ENCODE measurements around the gene FZD8.

FZD8 gene

DNA sequence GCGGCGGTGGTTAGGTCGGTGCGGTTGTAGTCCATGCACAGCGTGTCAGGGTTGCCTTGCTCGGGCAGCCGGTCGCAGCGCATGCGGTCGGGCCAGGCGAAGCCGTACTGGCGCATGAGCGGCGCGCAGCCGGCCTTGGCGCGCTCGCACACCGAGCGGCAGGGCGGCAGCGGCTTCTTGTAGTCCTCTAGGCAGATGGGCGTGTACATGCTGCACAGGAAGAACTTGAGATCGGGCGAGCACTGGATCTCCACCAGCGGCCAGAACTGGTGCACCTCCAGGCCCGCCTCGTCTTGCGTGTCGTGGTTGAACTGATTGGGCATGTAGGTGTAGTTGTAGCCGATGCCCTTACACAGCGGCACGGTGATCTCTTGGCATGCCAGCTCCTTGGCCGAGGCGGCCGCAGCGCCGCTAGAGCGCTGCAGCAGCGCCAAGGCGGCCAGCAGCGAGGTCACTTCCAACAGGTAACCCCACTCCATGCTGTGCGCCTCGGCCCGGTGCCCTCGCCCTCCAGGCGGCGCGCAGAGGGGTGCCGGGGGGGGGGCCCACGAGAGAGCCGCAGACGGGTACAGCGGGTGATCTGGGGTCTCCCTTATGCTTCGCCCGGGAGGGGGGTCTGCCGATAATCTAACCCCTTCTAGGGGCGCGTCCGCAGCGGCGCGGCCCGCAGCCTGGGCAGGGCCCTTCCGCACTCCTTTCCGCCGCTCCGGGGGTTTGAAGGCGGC lies 983 bp downstream of the FZD8 start:
- DNase-seq (ENCODE audit: low read depth in 1 of 2, low spot score in 1 of 2), result no peak

DNA sequence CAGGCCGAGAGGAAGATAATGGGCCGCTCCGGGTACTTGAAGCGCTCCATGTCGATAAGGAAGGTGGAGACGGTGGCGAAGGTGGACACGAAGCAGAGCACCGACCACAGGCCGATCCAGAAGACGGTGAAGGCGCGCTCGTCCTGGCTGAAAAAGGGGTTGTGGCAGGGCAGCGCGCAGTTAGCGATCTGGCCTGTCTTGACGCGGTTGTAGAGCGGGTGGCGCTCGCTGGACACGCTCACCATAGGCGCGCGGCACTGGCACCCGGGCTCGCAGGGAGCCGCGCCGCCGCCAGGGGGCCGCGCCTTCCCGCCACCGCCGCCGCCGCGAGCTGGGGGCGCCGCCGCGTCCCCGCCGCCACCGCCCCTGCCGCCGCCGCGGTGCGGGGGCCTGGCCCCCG lies 1.6 kb downstream of the FZD8 start:
- no peak for DNase-seq (ENCODE audit: low read depth in 1 of 2, low spot score in 1 of 2)

DNA sequence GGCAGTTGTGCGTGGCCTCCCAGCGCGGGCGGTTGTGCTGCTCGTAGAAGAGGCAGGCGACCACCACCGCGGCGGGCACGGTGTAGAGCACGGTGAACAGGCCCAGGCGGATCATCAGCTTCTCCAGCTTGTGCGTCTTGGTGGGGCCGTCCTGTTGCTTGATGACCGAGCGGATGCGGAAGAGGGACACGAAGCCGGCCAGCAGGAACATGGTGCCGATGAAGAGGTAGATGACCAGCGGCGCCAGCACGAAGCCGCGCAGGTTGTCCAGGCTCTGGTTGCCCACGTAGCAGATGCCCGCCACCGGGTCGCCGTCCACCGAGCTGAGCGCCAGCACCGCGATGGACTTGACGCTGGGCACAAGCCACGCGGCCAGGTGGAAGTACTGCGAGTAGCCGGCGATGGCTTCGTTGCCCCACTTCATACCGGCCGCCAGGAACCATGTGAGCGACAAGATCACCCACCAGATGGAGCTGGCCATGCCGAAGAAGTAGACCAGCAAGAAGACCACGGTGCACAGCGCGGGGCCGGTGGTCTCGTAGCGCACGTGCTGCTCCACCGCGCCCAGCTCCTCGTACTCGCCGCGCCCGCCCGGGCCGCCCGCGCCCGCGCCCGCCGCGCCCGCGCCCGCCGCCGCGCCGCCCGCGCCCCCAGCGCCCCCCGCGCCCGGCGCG lies 2.2 kb downstream of the FZD8 start:
- DNase-seq (ENCODE audit: low read depth in 1 of 2, low spot score in 1 of 2), result no peak

DNA sequence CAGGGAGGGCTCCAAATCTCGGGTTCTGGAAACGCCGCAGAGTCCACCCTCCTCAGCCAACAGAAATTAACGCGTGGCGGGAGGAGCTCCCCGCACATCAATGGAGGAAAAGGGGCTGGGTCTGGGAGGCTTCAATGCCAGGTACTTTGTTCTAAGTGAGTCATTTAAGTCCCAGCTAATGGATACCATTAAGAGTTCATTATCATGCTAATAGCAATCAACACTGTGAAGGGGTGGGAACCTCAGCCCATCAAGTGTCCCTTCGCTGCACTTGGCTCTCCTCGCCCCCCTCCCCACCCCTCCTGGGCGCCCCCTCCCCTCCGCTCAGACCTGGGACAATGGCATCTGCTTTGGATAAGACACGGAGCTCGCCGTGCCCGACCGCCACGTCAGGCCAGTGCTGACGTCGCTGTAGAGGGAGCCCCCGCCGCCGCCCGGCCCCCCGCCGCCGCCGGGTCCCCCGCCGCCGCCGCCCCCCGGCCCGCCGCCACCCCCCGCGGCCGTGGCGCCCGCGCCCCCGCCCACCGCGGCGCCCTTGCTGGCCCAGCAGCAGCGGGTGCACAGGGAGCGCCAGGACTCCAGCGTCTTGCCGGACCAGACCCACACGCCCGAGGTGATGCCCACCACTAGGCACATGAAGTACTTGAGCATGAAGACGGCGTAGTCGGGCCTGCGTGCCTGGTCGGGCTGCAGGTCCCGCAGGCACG lies 2.9 kb downstream of the FZD8 start:
- no peak for DNase-seq (ENCODE audit: low read depth in 1 of 2, low spot score in 1 of 2)

DNA sequence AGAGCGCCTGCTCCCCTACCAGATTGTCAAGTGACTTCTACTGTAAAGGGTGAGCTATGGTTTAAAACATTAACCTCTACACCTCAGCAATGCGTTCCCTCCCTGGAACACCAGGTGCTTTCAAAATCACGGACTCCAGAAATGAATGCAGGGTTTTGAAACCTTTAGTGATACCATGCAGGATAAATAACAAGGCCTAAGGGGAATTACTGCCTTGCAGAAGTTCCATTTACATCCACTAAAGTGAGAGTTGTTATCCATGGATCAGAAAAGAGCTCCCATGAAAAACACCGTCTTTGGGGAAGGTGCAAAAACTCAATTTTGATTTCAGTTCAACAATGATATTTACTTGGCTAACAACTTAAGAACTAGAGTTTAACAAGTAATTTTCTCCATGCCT lies 4.0 kb downstream of the FZD8 start:
- no peak for DNase-seq (ENCODE audit: low read depth in 1 of 2, low spot score in 1 of 2)

DNA sequence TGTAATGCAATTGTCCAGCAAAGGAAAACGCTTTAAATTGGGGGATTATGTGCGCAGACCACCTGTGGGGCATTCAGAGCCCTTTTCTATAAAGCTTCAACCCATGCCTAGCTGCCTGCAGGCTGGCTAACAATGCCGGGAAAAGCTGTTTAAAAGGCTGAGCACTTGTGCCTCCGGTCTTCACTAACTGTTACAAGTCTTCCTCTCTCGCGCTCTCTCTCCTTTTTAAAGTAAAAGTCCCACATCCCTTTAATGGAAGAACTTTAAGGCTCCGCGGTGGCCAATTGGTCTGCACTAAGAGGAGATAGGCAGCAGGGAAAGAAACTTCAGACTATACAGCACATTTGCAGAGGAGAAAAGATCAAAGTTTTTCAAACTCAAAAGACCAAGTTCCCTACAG lies 4.6 kb downstream of the FZD8 start:
- DNase-seq (ENCODE audit: low read depth in 1 of 2, low spot score in 1 of 2), result no peak

DNA sequence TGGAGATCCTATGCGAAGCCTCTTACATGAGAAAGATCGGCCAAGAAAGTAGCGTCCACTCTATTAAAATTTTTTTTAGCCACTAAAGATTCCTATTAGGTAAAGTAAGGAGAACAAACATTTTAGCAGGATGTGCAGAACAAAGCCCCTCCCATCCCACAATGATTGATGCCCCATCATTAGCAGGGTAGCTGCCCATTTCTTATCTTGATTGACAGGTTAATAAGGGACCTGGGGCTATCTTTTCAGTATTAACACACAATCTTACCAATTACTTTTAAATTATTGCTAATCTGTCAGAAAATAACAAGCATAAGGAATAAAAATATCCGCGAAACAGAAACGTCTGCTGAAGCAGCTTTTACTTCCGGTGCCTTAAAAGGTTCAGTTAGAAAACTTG lies 5.1 kb downstream of the FZD8 start:
- DNase-seq (ENCODE audit: low read depth in 1 of 2, low spot score in 1 of 2), result no peak

DNA sequence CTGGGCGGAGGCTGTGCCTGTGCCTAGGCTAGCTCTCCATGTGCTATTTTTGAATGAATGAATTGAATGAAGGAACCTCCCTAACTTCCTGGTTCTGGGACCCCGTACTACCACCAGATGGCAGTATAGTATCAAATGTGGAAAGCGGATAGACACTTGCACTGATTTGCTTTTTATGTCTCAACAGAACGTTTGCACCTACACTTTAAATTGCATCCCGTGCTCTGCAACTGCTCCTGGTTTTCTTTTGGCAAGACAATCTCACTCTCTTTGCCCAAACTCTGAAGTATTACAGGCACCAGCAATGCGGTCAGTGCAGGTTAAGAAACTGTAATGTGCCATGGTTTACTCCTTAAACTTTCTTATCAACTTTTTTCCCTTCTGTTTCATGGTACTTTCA lies 6.5 kb downstream of the FZD8 start:
- DNase-seq (ENCODE audit: low read depth in 1 of 2, low spot score in 1 of 2), result no peak

DNA sequence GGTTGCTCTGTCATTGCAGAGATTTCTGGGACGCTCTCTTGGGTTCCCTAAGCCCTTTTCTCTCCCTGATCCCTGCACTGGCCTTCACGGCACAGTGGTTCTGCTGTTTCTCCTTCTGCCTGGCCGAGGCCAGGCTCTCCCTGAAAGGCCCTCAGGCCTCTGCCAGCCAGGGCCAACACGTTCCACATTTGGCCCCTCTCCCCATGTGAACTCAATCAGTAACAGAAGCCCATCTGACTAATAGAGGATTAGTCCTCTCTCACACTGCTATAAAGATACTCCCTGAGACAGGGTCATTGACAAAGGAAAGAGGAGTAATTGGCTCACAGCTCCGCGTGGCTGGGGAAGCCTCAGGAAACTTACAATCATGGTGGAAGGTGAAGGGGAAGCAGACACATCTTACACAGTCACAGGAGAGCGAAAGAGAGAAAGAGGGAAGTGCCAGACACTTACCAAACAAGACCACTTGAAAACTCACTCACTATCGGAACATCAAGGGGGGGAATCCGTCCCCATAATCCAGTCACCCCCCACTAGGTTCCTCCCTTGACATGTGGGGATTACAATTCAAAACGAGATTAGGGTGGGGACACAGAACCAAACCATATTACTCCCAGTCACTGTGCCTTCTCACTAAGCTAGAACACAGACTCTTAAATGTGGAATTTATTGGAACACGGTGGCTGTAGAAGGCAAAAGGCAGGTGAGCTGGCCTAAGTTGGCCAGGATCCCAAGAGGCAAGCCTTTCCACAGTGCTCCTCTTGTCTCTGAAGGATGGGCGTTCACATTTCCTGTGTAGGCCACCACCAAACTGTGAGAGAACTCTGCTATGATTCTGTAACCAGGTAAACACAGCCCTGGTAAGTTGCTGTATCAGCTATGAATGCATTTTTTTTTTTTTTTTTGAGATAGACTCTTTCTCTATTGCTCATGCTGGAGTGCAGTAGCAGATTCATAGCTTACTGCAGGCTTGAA lies 8.8 kb downstream of the FZD8 start:
- no peak for DNase-seq (ENCODE audit: low read depth in 1 of 2, low spot score in 1 of 2)

DNA sequence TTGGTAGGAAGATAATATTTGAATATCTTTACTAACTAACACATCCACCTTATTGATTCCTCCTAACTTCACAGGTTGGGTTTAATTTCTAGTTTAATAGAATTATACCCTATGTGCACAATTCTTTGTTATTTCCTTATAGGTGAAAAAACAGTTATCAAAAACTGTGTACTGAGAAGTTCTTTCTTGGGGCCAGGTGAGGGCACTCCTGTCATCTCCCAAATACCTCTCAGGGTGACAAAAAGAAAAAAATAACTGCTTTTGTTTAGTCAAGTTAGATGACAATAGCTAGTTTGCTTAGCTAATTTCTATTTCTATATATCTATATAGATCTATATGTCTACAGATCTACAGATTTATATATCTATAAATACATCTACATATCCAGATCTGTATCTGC lies 10.1 kb downstream of the FZD8 start:
- DNase-seq (ENCODE audit: low read depth in 1 of 2, low spot score in 1 of 2), result no peak

DNA sequence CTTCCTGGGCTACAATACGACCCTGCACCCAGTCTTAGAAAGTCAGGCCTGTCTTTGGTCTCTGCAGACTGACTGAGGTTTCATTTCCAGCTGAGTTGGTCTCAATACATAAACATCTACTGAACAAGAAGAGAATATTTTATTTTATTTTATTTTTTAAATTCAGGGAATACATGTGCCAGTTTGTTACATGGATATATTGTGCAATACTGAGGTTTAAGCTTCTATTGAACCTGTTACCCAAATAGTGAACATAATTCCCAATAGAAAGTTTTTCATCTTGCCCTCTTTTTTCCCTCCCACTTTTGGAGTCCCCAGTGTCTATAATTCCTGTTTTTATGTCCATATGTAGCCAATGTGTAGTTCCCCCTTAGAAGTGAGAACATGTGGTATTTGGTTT lies 10.7 kb downstream of the FZD8 start:
- no peak for DNase-seq (ENCODE audit: low read depth in 1 of 2, low spot score in 1 of 2)

DNA sequence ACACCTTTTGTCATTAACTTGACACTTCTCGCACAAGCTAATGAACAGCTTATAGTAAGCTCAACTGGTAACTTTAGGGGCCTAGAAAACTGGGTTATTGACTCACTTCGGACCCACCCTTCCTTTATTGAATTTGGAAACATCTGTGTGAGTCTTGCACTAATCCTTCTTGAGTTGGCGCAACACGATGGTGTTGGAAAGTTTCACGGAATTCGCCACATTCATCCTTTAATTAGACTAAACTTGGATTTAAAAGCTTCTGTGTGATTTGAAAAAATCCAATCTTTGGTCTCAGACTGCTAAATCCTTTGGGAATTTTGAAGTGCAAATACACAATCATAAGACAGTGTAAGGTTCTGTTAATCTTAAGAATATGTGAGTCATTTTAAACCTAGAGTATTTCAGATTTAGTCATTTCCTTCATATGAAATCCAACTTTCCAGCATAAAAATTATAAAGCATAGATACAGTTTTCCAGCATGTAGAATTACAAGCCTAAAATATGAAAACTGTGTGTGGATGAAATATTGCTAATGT lies 15.1 kb downstream of the FZD8 start:
- no peak for DNase-seq (ENCODE audit: low read depth in 1 of 2, low spot score in 1 of 2)

DNA sequence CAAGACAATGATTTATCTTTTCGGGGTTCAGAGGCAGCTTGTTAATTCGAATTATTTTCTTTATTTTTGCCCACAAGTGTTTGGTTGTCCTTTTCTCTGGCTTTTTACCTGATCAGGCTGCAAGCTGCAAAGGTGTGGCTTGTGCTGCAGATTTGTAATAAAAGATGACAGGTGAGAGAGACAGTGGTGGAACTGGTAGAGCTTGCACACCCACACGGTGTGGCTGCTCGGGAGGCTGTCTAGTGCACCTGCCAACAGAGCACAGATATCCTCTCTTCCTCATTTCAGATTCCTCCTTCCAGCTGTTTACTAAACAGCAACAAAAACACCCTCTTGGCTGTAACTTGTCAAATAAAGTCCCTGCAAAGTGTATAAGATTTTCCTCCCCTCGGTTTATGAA lies 27.8 kb downstream of the FZD8 start:
- DNase-seq (ENCODE audit: low read depth in 1 of 2, low spot score in 1 of 2), result no peak

DNA sequence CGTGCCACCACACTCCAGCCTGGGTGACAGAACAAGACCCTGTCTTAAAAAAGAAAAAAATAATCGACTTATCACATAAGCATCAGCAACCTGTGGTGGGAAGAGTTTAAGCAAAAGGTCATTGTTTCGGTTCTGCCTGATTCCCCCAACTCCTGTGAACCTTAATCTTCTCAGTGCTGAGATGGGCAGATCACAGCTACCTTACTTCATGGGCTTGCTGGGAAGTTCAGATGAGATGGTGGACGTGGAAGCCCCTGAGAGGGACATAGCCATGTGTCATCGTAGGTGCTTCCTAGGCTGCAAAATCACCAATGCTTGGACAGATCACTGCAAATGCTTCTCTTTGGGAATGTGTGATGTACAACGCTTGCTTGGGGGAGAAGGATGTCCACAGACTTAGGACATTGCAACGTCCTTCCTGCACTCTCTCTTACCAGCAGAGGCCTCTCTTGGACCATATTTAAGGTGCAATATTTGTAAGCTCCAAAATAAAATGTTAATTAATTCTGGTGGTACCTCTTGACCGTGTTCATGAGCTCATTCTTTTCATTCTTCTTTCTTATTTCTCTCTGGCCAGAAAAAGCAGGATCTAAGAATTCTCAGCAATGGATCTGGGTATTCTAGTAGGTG lies 28.4 kb downstream of the FZD8 start:
- DNase-seq (ENCODE audit: low read depth in 1 of 2, low spot score in 1 of 2), result no peak

DNA sequence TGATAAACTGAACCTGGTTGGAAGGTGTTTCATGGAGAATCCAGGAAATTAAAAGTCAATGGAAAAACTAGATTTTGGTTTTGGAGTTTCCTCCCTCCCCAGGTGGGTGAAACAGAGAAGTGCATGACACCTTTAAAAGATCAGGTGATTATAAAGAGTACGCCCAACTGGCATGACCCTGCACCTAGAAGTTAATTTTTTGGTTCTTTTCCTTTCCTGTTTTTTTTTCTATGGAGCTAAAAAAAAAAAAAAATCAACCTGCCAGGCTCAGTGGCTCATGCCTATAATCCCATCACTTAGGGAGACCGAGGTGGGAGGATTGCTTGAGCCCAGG lies 29.0 kb downstream of the FZD8 start:
- DNase-seq (ENCODE audit: low read depth in 1 of 2, low spot score in 1 of 2), result no peak

DNA sequence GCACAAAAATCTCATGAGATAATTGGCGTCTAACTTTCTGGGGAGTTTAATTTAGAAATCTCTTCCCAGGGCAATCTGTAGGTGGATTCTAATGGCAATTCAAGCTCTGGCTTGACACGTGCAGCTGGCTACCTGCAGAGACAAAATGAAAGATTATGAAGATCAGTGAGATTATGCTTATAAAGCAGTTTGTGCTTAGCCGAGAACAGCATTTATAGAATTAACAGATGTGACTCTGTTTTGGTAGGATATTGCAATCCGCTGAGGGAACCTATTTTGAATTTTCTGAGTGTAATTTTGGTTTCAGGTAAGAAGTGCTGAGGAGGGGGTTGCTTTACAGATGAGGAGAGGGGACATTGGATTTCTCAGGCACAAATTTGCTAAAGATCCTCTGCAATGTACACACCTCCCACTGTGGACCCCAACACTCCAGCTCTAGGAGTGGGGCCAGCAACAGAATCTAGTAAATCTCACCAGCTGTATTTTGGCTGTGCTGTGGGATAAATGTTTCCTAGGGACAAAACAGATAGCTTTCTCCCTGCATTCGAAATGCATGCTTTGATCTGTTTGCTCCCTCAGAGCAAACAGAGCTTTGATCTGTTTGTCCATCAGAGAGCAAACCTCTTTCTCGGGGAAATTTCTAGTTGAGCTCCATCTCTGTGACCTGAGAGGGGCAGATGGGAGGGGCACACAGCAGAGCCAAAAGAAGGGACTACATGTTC lies 29.6 kb downstream of the FZD8 start:
- DNase-seq (ENCODE audit: low read depth in 1 of 2, low spot score in 1 of 2), result no peak

DNA sequence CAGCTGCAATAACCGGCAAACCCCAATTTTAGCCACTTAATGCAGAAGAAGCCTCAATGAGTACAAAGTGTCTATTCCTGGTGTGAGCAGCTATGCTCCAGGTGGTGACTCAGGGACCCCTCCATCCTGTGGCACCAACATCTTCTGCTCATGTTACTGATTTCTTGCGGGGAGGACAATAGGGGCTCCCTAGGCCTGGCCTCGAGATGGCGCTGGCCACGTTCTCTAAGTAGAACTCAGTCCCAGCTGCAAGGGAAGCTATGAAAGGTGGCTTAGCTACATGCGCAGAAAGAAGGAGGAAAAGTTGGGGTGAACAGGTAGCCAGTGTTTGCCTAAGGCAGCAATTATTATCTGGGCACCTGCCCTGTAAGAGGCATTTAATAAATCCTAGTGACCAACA lies 30.3 kb downstream of the FZD8 start:
- no peak for DNase-seq (ENCODE audit: low read depth in 1 of 2, low spot score in 1 of 2)

DNA sequence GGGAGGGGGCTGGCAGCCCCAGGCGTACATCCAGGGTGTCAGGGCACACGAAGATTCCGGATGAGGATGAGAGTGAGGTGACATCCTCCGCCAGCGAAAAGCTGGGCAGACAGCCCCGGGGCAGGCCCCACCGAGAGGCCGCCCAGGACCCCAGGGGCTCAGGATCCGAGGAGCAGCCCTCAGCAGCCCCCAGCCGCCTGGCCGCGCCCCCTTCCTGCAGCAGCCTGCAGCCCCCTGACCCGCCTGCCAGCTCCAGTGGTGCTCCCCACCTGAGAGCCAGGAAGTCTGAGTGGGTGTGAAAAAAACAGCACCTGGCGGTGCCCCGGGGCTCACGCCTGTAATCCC lies 33.8 kb downstream of the FZD8 start:
- no peak for DNase-seq (ENCODE audit: low read depth in 1 of 2, low spot score in 1 of 2)

DNA sequence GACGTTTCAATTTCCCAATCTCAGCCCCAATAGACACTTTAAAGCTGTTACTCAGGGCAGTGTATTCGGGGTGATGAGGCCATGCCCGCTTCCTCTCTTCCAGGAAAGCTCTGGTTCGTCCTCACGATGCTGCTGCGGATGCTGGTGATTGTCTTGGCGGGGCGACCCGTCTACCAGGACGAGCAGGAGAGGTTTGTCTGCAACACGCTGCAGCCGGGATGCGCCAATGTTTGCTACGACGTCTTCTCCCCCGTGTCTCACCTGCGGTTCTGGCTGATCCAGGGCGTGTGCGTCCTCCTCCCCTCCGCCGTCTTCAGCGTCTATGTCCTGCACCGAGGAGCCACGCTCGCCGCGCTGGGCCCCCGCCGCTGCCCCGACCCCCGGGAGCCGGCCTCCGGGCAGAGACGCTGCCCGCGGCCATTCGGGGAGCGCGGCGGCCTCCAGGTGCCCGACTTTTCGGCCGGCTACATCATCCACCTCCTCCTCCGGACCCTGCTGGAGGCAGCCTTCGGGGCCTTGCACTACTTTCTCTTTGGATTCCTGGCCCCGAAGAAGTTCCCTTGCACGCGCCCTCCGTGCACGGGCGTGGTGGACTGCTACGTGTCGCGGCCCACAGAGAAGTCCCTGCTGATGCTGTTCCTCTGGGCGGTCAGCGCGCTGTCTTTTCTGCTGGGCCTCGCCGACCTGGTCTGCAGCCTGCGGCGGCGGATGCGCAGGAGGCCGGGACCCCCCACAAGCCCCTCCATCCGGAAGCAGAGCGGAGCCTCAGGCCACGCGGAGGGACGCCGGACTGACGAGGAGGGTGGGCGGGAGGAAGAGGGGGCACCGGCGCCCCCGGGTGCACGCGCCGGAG lies 34.4 kb downstream of the FZD8 start:
- no peak for DNase-seq (ENCODE audit: low read depth in 1 of 2, low spot score in 1 of 2)

All from activated T-helper 1 cell treated with anti-CD3 and anti-CD28 coated beads, Interleukin-2, amount 50 U/mL, for 16 hours (primary cell).